Fibroblast of lung (primary cell): ENCODE measurements around the gene PUS7. TPM values are rescaled to one million over a fixed set of nuclear protein-coding genes. Genes with fewer than 3 reads are reported as not detected.

Experiments used
- DNase-seq, 2 donors: peaks; one replicate each; pipeline versions ENCODE4 v3.0.0 to v3.0.0-alpha.2; 2010; ENCODE audit warnings: low read depth in 2 of 2
- H2AFZ ChIP-seq: 2 replicates; pipeline ENCODE4 v1.5.1; 2012; ENCODE audit warnings: low read length, control low read depth, inconsistent platforms
- H3K27ac ChIP-seq: 2 replicates; pipeline ENCODE4 v1.5.1; 2011; ENCODE audit warnings: low read length, control low read depth; ENCODE audit not compliant: insufficient read depth
- H3K27me3 ChIP-seq: 2 replicates; pipeline ENCODE4 v1.5.1; 2011; ENCODE audit warnings: mild to moderate bottlenecking, low read length; ENCODE audit not compliant: control insufficient read depth, insufficient read depth
- H3K36me3 ChIP-seq: 2 replicates; pipeline ENCODE4 v1.5.1; 2011; ENCODE audit warnings: low read length; ENCODE audit not compliant: control insufficient read depth, insufficient read depth
- H3K4me1 ChIP-seq: 2 replicates; pipeline ENCODE4 v1.5.1; 2011; ENCODE audit warnings: low read length; ENCODE audit not compliant: control insufficient read depth, insufficient read depth; ENCODE audit errors: extremely low read depth
- H3K4me2 ChIP-seq: 2 replicates; pipeline ENCODE4 v1.5.1; 2011; ENCODE audit warnings: low read length, control low read depth; ENCODE audit not compliant: insufficient read depth; ENCODE audit errors: extremely low read depth
- H3K4me3 ChIP-seq, 4 experiments: fragments of 200-600 bp in 1 of 4; sonication (generic) in 1 of 4; replicated peaks in 1 of 4; 2 replicates each; pipeline ENCODE4 v1.5.1; 2011 to 2016; ENCODE audit warnings: low read length in 4 of 4, low read depth in 3 of 4, mild to moderate bottlenecking in 3 of 4, control low read depth in 2 of 4, inconsistent platforms in 1 of 4, mixed read lengths in 1 of 4; ENCODE audit not compliant: insufficient read depth in 1 of 4; ENCODE audit errors: control extremely low read depth in 1 of 4
- H3K79me2 ChIP-seq: 2 replicates; pipeline ENCODE4 v1.5.1; 2012; ENCODE audit warnings: mild to moderate bottlenecking, low read length, inconsistent platforms; ENCODE audit not compliant: control insufficient read depth, insufficient read depth
- H3K9ac ChIP-seq: 2 replicates; pipeline ENCODE4 v1.5.1; 2011; ENCODE audit warnings: mild to moderate bottlenecking, low read length, control low read depth; ENCODE audit not compliant: insufficient read depth
- H3K9me3 ChIP-seq: 2 replicates; pipeline ENCODE4 v1.5.1; 2012; ENCODE audit warnings: low read depth, low read length; ENCODE audit not compliant: control insufficient read depth, insufficient read depth
- H4K20me1 ChIP-seq: 2 replicates; pipeline ENCODE4 v1.5.1; 2011; ENCODE audit warnings: low read length; ENCODE audit not compliant: control insufficient read depth, insufficient read depth; ENCODE audit errors: extremely low read depth
- EZH2 ChIP-seq: IDR thresholded peaks from 2 replicates; pipeline ENCODE4 v1.5.1; 2012; ENCODE audit warnings: low read length, control low read depth, mild to moderate bottlenecking; ENCODE audit errors: missing control alignments
- polyA plus RNA-seq, 2 donors: library from polyadenylated mRNA; depleted of rRNA in 1 of 2; stranded (reverse) in 1 of 2; unstranded in 1 of 2; fragments of >200 nt; gene quantifications; 2 replicates each; pipeline ENCODE4 v1.2.1, GENCODE V29; 2011 to 2012; ENCODE audit warnings: missing spikeins in 1 of 2
- total RNA-seq: library from RNA; depleted of rRNA; stranded (reverse); fragments of >200 nt; gene quantifications from 2 replicates; pipeline ENCODE4 v1.2.1, GENCODE V29; 2014
- TF ChIP-seq, protein P1 (sequence below), 2 donors: IDR thresholded peaks in 1 of 2; conservative IDR thresholded peaks in 1 of 2; 1 replicate in 1 of 2; 2 replicates in 1 of 2; pipeline ENCODE4 v1.5.1; 2011 to 2012; ENCODE audit warnings: low read length in 2 of 2, control low read depth in 1 of 2, inconsistent platforms in 1 of 2, low read depth in 1 of 2, mild to moderate bottlenecking in 1 of 2

Gene PUS7
- total and polyA plus RNA-seq, 2 donors (not counting 1 experiment from before 2014, with no cell fraction given): 8.8 to 16.0 TPM

DNA sequence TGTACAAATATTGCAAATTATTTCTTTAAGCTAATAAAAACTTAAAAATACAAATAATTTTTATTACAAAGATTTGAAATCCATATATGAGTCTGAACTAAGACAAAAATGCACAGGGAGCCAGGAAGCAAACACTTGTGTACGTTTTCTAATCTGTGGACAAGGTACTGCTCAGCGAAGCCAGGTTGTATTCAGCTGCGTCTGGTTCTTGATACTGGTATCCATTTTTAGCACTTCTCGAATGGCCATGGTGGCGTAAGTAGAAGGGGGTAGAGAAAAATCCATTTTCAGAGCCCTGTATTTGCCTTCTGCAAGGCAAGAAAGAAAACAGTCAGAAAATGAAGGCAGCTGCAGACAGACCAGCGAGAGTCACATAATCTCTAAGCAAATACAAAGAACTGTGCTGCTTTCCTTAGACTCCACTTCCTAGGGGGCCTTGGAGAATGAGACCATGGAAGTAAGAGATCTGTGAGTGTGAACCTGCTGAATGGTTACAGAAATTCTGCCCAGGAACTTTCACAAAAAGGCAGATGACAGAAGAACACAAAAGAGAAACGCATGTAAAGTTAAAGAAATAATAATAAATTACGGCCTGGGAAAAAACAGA, 64.3 kb downstream of the PUS7 start:
- Histone ChIP-seq H3K27me3 (no peaks in the 10 kb centered on the region), H3K9ac (no peak overlapping the region), H3K27ac (no peak overlapping the region), H4K20me1 (no peaks in the 10 kb centered on the region), H3K4me3 (no peak overlapping the region), H3K79me2 (no peaks in the 10 kb centered on the region), H3K9me3 (no peaks in the 10 kb centered on the region), H3K4me1 (peaks cover 8% of the 10 kb centered on the region), H2AFZ (no peak overlapping the region), H3K4me2 (no peak overlapping the region), H3K36me3 (peaks cover 2% of the 10 kb centered on the region)
- TF ChIP-seq EZH2: no peak
- TF ChIP-seq, protein P1, sequence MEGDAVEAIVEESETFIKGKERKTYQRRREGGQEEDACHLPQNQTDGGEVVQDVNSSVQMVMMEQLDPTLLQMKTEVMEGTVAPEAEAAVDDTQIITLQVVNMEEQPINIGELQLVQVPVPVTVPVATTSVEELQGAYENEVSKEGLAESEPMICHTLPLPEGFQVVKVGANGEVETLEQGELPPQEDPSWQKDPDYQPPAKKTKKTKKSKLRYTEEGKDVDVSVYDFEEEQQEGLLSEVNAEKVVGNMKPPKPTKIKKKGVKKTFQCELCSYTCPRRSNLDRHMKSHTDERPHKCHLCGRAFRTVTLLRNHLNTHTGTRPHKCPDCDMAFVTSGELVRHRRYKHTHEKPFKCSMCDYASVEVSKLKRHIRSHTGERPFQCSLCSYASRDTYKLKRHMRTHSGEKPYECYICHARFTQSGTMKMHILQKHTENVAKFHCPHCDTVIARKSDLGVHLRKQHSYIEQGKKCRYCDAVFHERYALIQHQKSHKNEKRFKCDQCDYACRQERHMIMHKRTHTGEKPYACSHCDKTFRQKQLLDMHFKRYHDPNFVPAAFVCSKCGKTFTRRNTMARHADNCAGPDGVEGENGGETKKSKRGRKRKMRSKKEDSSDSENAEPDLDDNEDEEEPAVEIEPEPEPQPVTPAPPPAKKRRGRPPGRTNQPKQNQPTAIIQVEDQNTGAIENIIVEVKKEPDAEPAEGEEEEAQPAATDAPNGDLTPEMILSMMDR (conservative IDR thresholded peaks at IDR 0.05 in 1 of 2, IDR thresholded peaks at IDR 0.05 in 1 of 2; ENCODE audit: low read depth in 1 of 2, low read length in 2 of 2): no peak
- DNase-seq: no peak

DNA sequence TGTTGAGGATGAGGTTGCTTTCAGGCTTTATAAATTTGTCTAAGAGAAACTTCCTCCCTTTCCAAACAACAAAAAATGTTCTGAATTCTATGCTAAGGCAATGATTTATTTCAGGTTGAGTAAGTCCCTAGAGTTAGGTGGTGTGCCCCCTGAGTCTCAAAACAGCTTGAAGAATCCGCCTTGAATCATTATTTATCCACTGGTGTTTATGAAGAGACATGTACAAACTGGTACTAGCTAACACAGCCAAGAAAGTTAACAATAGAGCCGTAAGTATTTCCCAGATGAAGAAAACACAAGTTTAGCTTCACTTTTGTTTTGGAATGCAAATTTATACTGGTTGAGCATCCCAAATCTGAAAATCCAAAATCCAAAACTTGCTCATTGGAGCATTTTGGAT, 67.2 kb downstream of the PUS7 start:
- H3K4me3 ChIP-seq: no peak overlapping the region
- H3K9ac ChIP-seq: no peak overlapping the region
- TF ChIP-seq, protein P1 (conservative IDR thresholded peaks at IDR 0.05 in 1 of 2, IDR thresholded peaks at IDR 0.05 in 1 of 2; ENCODE audit: low read depth in 1 of 2, low read length in 2 of 2): no peak
- H3K27ac ChIP-seq: no peak overlapping the region
- no peaks in the 10 kb centered on the region for H3K9me3 ChIP-seq
- no peaks in the 10 kb centered on the region for H3K79me2 ChIP-seq
- H3K4me2 ChIP-seq: peak overlapping the region; percentile 70
- peaks cover 2% of the 10 kb centered on the region for H3K36me3 ChIP-seq
- H3K4me1 ChIP-seq: peaks cover 8% of the 10 kb centered on the region
- peak in 1 of 2 donors; percentile 15 for DNase-seq
- no peaks in the 10 kb centered on the region for H4K20me1 ChIP-seq
- no peak overlapping the region for H2AFZ ChIP-seq
- H3K27me3 ChIP-seq: no peaks in the 10 kb centered on the region

DNA sequence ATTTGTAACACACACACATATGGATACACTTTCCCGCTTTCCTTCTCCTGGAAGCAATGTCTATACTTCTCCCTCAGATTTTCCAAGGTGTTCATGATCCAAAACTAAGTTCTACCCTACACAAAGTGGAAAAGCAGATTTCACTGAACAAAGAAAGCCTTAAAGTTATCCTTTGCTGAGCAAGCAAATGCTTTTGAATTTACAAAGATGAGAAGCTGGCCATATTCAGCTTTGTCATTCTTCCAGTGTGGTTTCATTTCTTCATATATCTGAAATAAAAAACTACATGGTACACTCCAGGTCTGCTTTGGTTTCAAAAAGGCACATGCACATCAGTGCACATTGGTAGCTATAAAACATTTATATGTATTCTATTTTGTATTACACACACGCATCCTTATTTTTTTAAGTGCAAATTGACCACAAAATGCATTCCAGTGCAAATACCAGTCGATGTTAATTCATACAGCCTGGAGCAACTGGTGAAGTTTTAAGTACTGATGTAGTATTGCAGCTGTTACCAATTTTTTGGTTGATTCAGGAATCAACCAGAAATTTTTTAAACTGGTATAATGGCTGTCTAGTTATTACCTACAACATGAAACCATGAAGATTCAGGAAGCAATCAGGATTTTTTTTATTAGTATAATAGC, 67.8 kb downstream of the PUS7 start:
- Histone ChIP-seq H3K9me3 (no peaks in the 10 kb centered on the region), H3K4me1 (peaks cover 8% of the 10 kb centered on the region), H3K36me3 (peaks cover 2% of the 10 kb centered on the region), H2AFZ (no peak overlapping the region), H3K79me2 (no peaks in the 10 kb centered on the region), H4K20me1 (no peaks in the 10 kb centered on the region), H3K9ac (no peak overlapping the region), H3K27me3 (no peaks in the 10 kb centered on the region), H3K4me2 (peak overlapping the region; percentile 70), H3K4me3 (no peak overlapping the region), H3K27ac (no peak overlapping the region)
- DNase-seq: peak; percentile 58 to 90
- TF ChIP-seq EZH2: no peak
- TF ChIP-seq, protein P1 (conservative IDR thresholded peaks at IDR 0.05 in 1 of 2, IDR thresholded peaks at IDR 0.05 in 1 of 2; ENCODE audit: low read depth in 1 of 2, low read length in 2 of 2): no peak
